NCI-H1105 (cell line): ENCODE measurements around the gene ANKIB1.

Source experiments
- DNase-seq: peaks from one replicate; lab custom pipeline; 2025; lab: John Stamatoyannopoulos, UW

ANKIB1 gene

GRCh38 chr7:92268921-92269320 is 23.1 kb downstream of the ANKIB1 start:
- DNase-seq = no peak

GRCh38 chr7:92275327-92275726 is 29.6 kb downstream of the ANKIB1 start:
- no peak for DNase-seq

- no peak for DNase-seq
These were observed 30.7 kb downstream of the ANKIB1 start for GRCh38 chr7:92276460-92276864.

GRCh38 chr7:92279396-92280031 is 33.7 kb downstream of the ANKIB1 start:
- DNase-seq = no peak

- DNase-seq = no peak
These were observed 35.3 kb downstream of the ANKIB1 start for GRCh38 chr7:92281031-92281430.

- DNase-seq = no peak
These were observed 36.5 kb downstream of the ANKIB1 start for GRCh38 chr7:92282221-92282814.

GRCh38 chr7:92282930-92283329 is 37.2 kb downstream of the ANKIB1 start:
- no peak for DNase-seq

GRCh38 chr7:92289321-92289720 is 43.5 kb downstream of the ANKIB1 start:
- DNase-seq = no peak

- DNase-seq = no peak
These were observed 47.2 kb downstream of the ANKIB1 start for GRCh38 chr7:92292981-92293380.

- DNase-seq = no peak
These were observed 48.3 kb downstream of the ANKIB1 start for GRCh38 chr7:92293896-92294590.

- DNase-seq = no peak
These were observed 49.6 kb downstream of the ANKIB1 start for GRCh38 chr7:92295391-92295790.

- no peak for DNase-seq
These were observed 50.5 kb downstream of the ANKIB1 start for GRCh38 chr7:92296235-92296634.

GRCh38 chr7:92296880-92297445 is 51.2 kb downstream of the ANKIB1 start:
- DNase-seq = no peak

- no peak for DNase-seq
These were observed 52.0 kb downstream of the ANKIB1 start for GRCh38 chr7:92297736-92298135.

GRCh38 chr7:92303761-92304160 is 58.0 kb downstream of the ANKIB1 start:
- DNase-seq = no peak

- no peak for DNase-seq
These were observed 58.7 kb downstream of the ANKIB1 start for GRCh38 chr7:92304406-92304893.

GRCh38 chr7:92306153-92306552 is 60.4 kb downstream of the ANKIB1 start:
- DNase-seq = no peak

GRCh38 chr7:92313055-92313454 is 67.3 kb downstream of the ANKIB1 start:
- no peak for DNase-seq

GRCh38 chr7:92319243-92319642 is 73.5 kb downstream of the ANKIB1 start:
- DNase-seq = no peak

- DNase-seq = no peak
These were observed 79.4 kb downstream of the ANKIB1 start for GRCh38 chr7:92325173-92325572.

GRCh38 chr7:92325858-92326257 is 80.1 kb downstream of the ANKIB1 start:
- no peak for DNase-seq

- no peak for DNase-seq
These were observed 85.2 kb downstream of the ANKIB1 start for GRCh38 chr7:92330835-92331438.

- DNase-seq = no peak
These were observed 85.7 kb downstream of the ANKIB1 start for GRCh38 chr7:92331508-92331907.
